Measurements from ENCODE around the gene WDR70.
"Not testable (repeated sequence)": the region's sequence is repeated elsewhere in the genome, so short reads cannot be mapped to it uniquely, and the experiment has no call there.

Gene WDR70

DNA sequence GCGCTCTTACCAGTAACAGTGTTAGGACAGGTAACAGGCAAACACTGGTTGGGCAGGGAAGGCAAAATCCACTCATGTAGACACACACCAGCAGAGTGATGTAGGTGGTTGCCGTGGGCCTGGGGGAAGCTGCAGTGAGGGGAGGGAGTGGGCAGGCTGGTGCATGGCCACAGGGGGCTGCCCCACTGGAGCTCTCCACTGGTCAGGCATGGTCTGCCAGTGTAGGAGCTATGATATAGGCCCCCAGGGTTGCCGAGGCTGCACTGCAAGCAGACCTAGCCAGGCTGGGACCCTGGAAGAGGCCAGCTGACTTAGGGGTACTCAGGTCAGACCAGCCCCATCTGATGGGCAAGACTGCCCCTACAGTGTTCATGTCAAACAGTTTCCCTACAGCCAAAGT is 306.1 kb downstream of the WDR70 start:
- DNase-seq (ENCODE audit: low spot score): no peak

GRCh38 chr5:37685816-37686215 is 306.7 kb downstream of the WDR70 start:
- DNase-seq (ENCODE audit: low spot score): no peak

DNA sequence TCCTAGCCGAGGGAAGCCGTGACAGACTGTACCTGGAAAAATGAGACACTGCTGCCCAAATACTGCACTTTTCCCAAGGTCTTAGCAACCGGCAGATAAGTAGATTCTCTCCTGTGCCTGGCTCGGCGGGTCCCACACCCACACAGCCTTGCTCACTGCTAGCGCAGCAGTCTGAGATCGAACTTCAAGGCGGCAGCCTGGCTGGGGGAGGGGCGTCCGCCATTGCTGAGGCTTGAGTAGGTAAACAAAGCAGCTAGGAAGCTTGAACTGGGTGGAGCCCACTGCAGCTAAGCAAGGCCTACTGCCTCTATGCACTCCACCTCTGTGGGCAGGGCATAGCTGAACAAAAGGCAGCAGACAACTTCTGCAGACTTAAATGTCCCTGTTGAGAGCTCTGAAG is 309.8 kb downstream of the WDR70 start:
- not testable (repeated sequence) for DNase-seq (ENCODE audit: low spot score)

- DNase-seq (ENCODE audit: low spot score): not testable (repeated sequence)
These were observed 315.2 kb downstream of the WDR70 start for GRCh38 chr5:37694333-37694732.

GRCh38 chr5:37694867-37695266 is 315.7 kb downstream of the WDR70 start:
- DNase-seq (ENCODE audit: low spot score): no peak

DNA sequence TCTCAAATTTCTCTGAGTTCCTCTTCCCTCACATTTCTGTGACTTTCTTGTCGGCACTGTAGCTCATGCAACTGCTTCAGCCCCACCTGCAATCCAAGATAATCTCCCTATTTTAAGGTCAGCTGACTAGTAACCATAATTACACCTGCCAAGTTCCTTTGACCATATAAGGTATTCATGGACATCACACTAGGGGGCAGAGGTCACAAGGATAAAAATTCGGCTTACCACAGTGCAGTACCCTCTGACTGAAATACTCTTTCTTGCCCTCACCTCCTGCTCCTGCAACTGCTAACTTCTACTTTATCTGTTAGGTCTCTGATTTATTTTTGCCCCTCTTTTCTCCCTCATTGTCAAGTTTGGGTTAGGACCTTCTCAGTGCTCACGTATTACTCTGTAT is 316.5 kb downstream of the WDR70 start:
- no peak for DNase-seq (ENCODE audit: low spot score)

- no peak for DNase-seq (ENCODE audit: low spot score)
These were observed 317.3 kb downstream of the WDR70 start for GRCh38 chr5:37696190-37697021.

- DNase-seq (ENCODE audit: low spot score): no peak
These were observed 322.8 kb downstream of the WDR70 start for GRCh38 chr5:37701868-37702267.

DNA sequence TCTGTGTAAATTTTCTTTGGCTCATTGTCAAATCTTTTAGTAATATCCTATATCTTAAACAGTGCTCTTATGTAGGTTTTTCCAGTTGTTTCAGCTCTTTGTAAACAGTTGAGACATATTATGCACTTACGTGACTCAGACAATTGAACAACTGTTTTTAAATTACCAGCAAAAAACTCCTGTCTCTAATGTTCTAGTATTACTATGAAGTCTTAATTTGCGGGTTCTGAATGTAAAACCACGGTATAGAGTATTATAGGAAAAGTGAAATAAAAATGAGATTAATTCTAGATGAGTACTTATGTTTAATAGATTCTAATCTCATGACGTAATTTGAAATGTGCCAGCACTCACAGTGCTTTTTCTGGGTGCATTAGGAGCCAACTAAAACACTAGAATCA is 324.7 kb downstream of the WDR70 start:
- no peak for DNase-seq (ENCODE audit: low spot score)

GRCh38 chr5:37704406-37704805 is 325.3 kb downstream of the WDR70 start:
- DNase-seq (ENCODE audit: low spot score): no peak

GRCh38 chr5:37709020-37709419 is 329.9 kb downstream of the WDR70 start:
- no peak for DNase-seq (ENCODE audit: low spot score)

- no peak for DNase-seq (ENCODE audit: low spot score)
These were observed 331.8 kb downstream of the WDR70 start for GRCh38 chr5:37710965-37711364.

- no peak for DNase-seq (ENCODE audit: low spot score)
These were observed 333.6 kb downstream of the WDR70 start for GRCh38 chr5:37712750-37713149.

DNA sequence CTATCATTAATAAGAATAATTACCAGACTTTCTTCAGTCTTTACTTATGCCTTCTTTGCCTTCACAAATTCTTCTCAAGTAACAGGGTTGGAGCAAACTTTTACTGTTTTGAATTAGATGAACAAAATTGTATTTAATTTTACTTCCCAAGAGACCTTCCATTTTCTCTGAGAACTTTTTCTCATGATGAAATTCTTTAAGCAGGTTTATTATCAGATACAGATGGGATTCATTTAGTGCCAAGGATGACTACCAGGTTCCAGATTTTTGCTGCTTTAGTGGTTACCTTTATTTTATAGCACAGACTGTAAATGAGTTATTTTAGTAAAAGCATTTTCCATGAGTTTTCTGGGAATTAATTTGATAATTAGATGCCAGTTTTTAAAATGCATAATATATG is 335.6 kb downstream of the WDR70 start:
- DNase-seq (ENCODE audit: low spot score): no peak

GRCh38 chr5:37715361-37715760 is 336.2 kb downstream of the WDR70 start:
- DNase-seq (ENCODE audit: low spot score): peak; percentile 52

- DNase-seq (ENCODE audit: low spot score): no peak
These were observed 336.9 kb downstream of the WDR70 start for GRCh38 chr5:37715992-37716391.

DNA sequence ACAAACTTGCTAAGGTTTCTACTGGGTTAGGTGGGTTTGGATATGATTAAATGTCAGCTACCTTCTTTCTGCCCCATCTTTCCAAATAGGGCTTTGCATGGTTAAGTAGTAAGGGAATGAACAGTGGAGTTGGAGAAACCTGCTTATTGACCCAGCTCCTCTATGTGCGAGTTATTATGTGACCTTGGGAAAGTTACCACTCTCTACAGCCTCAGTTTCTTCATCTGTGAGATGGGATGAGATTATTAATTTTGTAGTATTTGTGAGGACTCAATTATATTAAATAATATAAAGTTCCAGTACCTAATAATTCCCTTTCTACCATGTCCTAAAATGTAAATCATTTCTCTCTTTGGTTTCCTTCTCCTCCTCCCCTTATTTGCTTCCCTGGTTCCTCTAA is 337.3 kb downstream of the WDR70 start:
- no peak for DNase-seq (ENCODE audit: low spot score)

DNA sequence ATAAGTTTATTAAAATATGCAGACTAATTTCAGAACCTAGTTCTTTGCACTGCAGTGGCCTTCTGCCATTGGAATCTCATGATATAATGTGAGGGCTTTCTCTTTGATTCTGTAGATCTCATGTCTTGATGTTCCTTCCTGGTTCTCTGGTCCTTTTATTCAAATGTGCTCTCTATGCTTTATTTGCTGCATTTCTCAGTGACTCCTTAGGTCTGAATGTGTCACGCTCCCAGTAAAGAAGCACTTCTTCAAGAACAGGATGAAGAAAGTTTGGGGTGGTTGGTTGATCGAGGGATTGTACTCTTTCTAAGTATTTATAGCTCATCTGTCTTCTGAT is 338.1 kb downstream of the WDR70 start:
- DNase-seq (ENCODE audit: low spot score): no peak

GRCh38 chr5:37717613-37718431 is 338.7 kb downstream of the WDR70 start:
- peak; percentile 94 for DNase-seq (ENCODE audit: low spot score)

GRCh38 chr5:37720550-37720952 is 341.4 kb downstream of the WDR70 start:
- no peak for DNase-seq (ENCODE audit: low spot score)

GRCh38 chr5:37721447-37721871 is 342.3 kb downstream of the WDR70 start:
- DNase-seq (ENCODE audit: low spot score): peak; percentile 90

DNA sequence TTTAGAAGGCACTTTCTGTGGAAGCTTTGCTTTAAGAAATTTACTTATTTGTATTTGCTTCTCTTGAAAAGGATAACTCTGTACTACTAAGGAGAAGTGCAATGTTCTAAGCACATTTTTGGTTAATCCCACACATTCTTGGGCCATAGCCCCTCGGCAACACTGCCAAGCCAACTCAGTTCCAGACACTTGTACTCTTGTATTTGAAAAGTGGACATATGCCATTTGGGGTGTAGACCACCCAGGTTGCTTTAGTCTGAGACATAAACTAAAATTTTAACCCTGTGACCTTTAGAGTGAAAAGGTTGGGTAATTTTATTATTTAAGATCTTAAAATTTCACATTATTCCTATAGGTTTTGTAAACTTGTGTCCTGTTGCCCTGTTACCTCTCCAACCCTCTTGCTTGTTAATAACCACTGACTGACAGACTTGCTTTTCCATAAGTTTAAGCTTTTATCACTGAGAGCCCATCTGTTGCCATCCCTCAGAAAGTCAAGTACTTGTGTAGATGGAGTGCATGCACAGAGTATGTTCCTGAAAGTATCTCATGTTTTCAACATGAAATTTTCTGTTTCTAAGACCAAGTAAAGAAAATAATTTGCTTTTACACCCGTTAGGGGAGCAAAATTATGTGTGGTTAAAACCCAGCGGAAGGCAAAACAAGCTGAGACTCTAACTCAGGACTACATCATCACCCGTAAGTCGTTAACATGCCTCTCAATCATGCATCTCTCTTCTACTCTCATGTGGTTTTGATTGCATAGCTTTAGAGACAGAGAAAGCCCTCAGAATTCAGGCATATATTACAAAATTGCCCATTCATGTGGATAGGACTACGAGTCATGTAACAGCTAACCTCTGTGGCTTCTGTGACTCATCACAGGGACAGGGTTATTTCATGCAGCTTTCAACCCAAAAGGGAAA is 343.4 kb downstream of the WDR70 start:
- peak; percentile 75 for DNase-seq (ENCODE audit: low spot score)
